ENCODE data around the gene UBQLN1. TPM values are rescaled to one million over a fixed set of nuclear protein-coding genes. Genes with fewer than 3 reads are reported as not detected.

Gene UBQLN1
- total and polyA plus RNA-seq, 7 experiments from 2014 or later, result 71.8 to 139 (median 111) TPM

GRCh38 chr9:83636813-83637212 is 70.9 kb downstream of the UBQLN1 start:
- DNase-seq, result no peak
- H3K36me3 ChIP-seq (ENCODE audit: control insufficient read depth in 2 of 3, insufficient read depth in 3 of 3, low read length in 3 of 3), result no peaks in the 10 kb centered on the region
- CTCF ChIA-PET, result interaction anchor here (2.3 kb wide), 1 partner anchor 13 kb away, joined by 10 read pairs; no protein-coding TSS in a partner anchor
- no peak overlapping the region for H3K4me3 Mint-ChIP-seq
- H3K27me3 Mint-ChIP-seq, result no peaks in the 10 kb centered on the region
- peaks cover 0 to 8% (median 0%) of the 10 kb centered on the region in 5 donors for H3K36me3 Mint-ChIP-seq
- intact Hi-C loops (cut with micrococcal nuclease), result no loop called here
- no peak for ATAC-seq
- no peaks in the 10 kb centered on the region for H3K9me3 Mint-ChIP-seq
- no peaks in the 10 kb centered on the region for H3K9me3 ChIP-seq (ENCODE audit: control insufficient read depth in 2 of 3, low read length in 3 of 3)
- H3K4me1 Mint-ChIP-seq, result peaks cover 0 to 4% (median 0%) of the 10 kb centered on the region in 7 donors
- H3K4me3 ChIP-seq (ENCODE audit: low read length), result no peak overlapping the region
- no peaks in the 10 kb centered on the region for H3K4me1 ChIP-seq (ENCODE audit: control insufficient read depth in 2 of 2, insufficient read depth in 2 of 2, low read length in 2 of 2)
- H3K27ac ChIP-seq (ENCODE audit: low read depth, low read length), result no peak overlapping the region
- no peaks in the 10 kb centered on the region for H3K27me3 ChIP-seq (ENCODE audit: control insufficient read depth in 2 of 2, insufficient read depth in 2 of 2, low read length in 2 of 2)
- peak overlapping the region in 1 of 9 donors; percentile 43 for H3K27ac Mint-ChIP-seq
- POLR2A ChIA-PET, result interaction anchor here (2.1 kb wide), 1 partner anchor 12 kb away, joined by 7 read pairs; no protein-coding TSS in a partner anchor

- ChIA-PET POLR2A (interaction anchor here (2.0 kb wide), 1 partner anchor 10 kb away, joined by 10 read pairs; the partner anchor contains the start of gene IDNK), CTCF (no interaction called here)
Measured at GRCh38 chr9:83633676-83634075, 74.1 kb downstream of the UBQLN1 start.

DNA sequence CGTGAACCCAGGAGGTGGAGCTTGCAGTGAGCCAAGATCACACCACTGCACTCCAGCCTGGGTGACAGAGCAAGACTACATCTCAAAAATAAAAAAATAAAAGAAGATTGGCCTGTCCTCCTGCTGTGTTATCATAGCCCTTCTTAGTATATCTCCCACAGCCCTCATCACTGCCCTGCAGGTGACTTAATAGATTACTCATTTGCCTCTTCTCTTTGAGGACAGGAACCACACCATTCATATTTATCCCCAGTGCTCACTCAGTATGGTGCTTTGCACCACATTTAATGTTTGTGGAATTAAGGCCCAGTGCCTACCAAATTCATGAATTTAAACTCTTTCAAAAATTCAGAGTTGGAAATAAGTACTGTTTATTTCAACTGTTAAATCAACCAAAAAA is 74.5 kb downstream of the UBQLN1 start:
- H3K4me1 ChIP-seq (ENCODE audit: control insufficient read depth in 2 of 2, insufficient read depth in 2 of 2, low read length in 2 of 2), result no peaks in the 10 kb centered on the region
- CTCF ChIA-PET, result no interaction called here
- POLR2A ChIA-PET, result interaction anchor here (2.0 kb wide), 1 partner anchor 10 kb away, joined by 10 read pairs; the partner anchor contains the start of gene IDNK
- Mint-ChIP-seq H3K4me1 (peaks cover 0 to 5% (median 3%) of the 10 kb centered on the region in 7 donors), H3K4me3 (no peak overlapping the region), H3K27me3 (no peaks in the 10 kb centered on the region), H3K9me3 (no peaks in the 10 kb centered on the region), H3K27ac (no peak overlapping the region), H3K36me3 (peaks cover 0 to 15% (median 3%) of the 10 kb centered on the region in 5 donors)
- H3K4me3 ChIP-seq (ENCODE audit: low read length), result no peak overlapping the region
- no peaks in the 10 kb centered on the region for H3K9me3 ChIP-seq (ENCODE audit: control insufficient read depth in 2 of 3, low read length in 3 of 3)
- H3K27ac ChIP-seq (ENCODE audit: low read depth, low read length), result no peak overlapping the region
- intact Hi-C loops (cut with micrococcal nuclease), result no loop called here
- DNase-seq (no peak), ATAC-seq (no peak)
- H3K36me3 ChIP-seq (ENCODE audit: control insufficient read depth in 2 of 3, insufficient read depth in 3 of 3, low read length in 3 of 3), result peaks cover 0 to 4% (median 4%) of the 10 kb centered on the region in 3 experiments
- no peaks in the 10 kb centered on the region for H3K27me3 ChIP-seq (ENCODE audit: control insufficient read depth in 2 of 2, insufficient read depth in 2 of 2, low read length in 2 of 2)

More at GRCh38 chr9:83633676-83634075, 74.1 kb downstream of the UBQLN1 start:
- H3K27ac ChIP-seq (ENCODE audit: low read depth, low read length), result no peak overlapping the region
- no peaks in the 10 kb centered on the region for H3K27me3 Mint-ChIP-seq
- intact Hi-C loops (cut with micrococcal nuclease), result no loop called here
- no peaks in the 10 kb centered on the region for H3K9me3 ChIP-seq (ENCODE audit: control insufficient read depth in 2 of 3, low read length in 3 of 3)
- H3K4me3 ChIP-seq (ENCODE audit: low read length), result no peak overlapping the region
- ATAC-seq, result no peak
- H3K36me3 Mint-ChIP-seq, result peaks cover 0 to 14% (median 3%) of the 10 kb centered on the region in 5 donors
- peaks cover 0 to 4% (median 4%) of the 10 kb centered on the region in 3 experiments for H3K36me3 ChIP-seq (ENCODE audit: control insufficient read depth in 2 of 3, insufficient read depth in 3 of 3, low read length in 3 of 3)
- H3K4me3 Mint-ChIP-seq, result no peak overlapping the region
- no peaks in the 10 kb centered on the region for H3K4me1 ChIP-seq (ENCODE audit: control insufficient read depth in 2 of 2, insufficient read depth in 2 of 2, low read length in 2 of 2)
- no peaks in the 10 kb centered on the region for H3K27me3 ChIP-seq (ENCODE audit: control insufficient read depth in 2 of 2, insufficient read depth in 2 of 2, low read length in 2 of 2)
- H3K9me3 Mint-ChIP-seq, result no peaks in the 10 kb centered on the region
- H3K4me1 Mint-ChIP-seq, result peaks cover 0 to 5% (median 3%) of the 10 kb centered on the region in 7 donors
- no peak for DNase-seq
- no peak overlapping the region for H3K27ac Mint-ChIP-seq

GRCh38 chr9:83630938-83631457 is 76.8 kb downstream of the UBQLN1 start:
- H3K36me3 Mint-ChIP-seq, result peaks cover 0 to 15% (median 3%) of the 10 kb centered on the region in 5 donors
- intact Hi-C loops (cut with micrococcal nuclease), result loop anchor here in 1 of 2 donors (1.0 kb wide), 1 partner anchor 8 kb away; the partner anchor contains the start of gene IDNK
- H3K9me3 Mint-ChIP-seq, result no peaks in the 10 kb centered on the region
- peaks cover 0 to 13% (median 5%) of the 10 kb centered on the region in 7 donors for H3K4me1 Mint-ChIP-seq
- DNase-seq (no peak), ATAC-seq (peak; percentile 14)
- ChIA-PET POLR2A (interaction anchor here (2.0 kb wide), 1 partner anchor 77 kb away, joined by 6 read pairs; the partner anchor contains the start of gene UBQLN1), CTCF (interaction anchor here (0.9 to 2.0 kb wide), 2 partner anchors 10 to 18 kb away, joined by 4 to 7 read pairs; no protein-coding TSS in a partner anchor)
- no peak overlapping the region for H3K4me3 Mint-ChIP-seq
- no peaks in the 10 kb centered on the region for H3K4me1 ChIP-seq (ENCODE audit: control insufficient read depth in 2 of 2, insufficient read depth in 2 of 2, low read length in 2 of 2)
- H3K27ac ChIP-seq (ENCODE audit: low read depth, low read length), result no peak overlapping the region
- no peaks in the 10 kb centered on the region for H3K27me3 ChIP-seq (ENCODE audit: control insufficient read depth in 2 of 2, insufficient read depth in 2 of 2, low read length in 2 of 2)
- H3K9me3 ChIP-seq (ENCODE audit: control insufficient read depth in 2 of 3, low read length in 3 of 3), result no peaks in the 10 kb centered on the region
- peaks cover 0 to 4% (median 4%) of the 10 kb centered on the region in 3 experiments for H3K36me3 ChIP-seq (ENCODE audit: control insufficient read depth in 2 of 3, insufficient read depth in 3 of 3, low read length in 3 of 3)
- H3K4me3 ChIP-seq (ENCODE audit: low read length), result no peak overlapping the region
- peak overlapping the region in 3 of 9 donors; percentile 39 to 52 (median 45) for H3K27ac Mint-ChIP-seq
- no peaks in the 10 kb centered on the region for H3K27me3 Mint-ChIP-seq

GRCh38 chr9:83629433-83630104 is 78.2 kb downstream of the UBQLN1 start:
- no peak overlapping the region for H3K4me3 Mint-ChIP-seq
- no peaks in the 10 kb centered on the region for H3K27me3 Mint-ChIP-seq
- H3K27ac Mint-ChIP-seq, result peak overlapping the region in 2 of 9 donors; percentile 6 to 68
- H3K4me1 Mint-ChIP-seq, result peaks cover 6 to 25% (median 13%) of the 10 kb centered on the region in 7 donors
- ATAC-seq (no peak), DNase-seq (no peak)
- Histone ChIP-seq H3K4me1 (ENCODE audit: control insufficient read depth in 2 of 2, insufficient read depth in 2 of 2, low read length in 2 of 2) (peaks cover 0 to 1% of the 10 kb centered on the region in 2 donors), H3K4me3 (ENCODE audit: low read length) (no peak overlapping the region), H3K36me3 (ENCODE audit: control insufficient read depth in 2 of 3, insufficient read depth in 3 of 3, low read length in 3 of 3) (peaks cover 0 to 4% (median 4%) of the 10 kb centered on the region in 3 experiments), H3K27ac (ENCODE audit: low read depth, low read length) (no peak overlapping the region), H3K27me3 (ENCODE audit: control insufficient read depth in 2 of 2, insufficient read depth in 2 of 2, low read length in 2 of 2) (no peaks in the 10 kb centered on the region), H3K9me3 (ENCODE audit: control insufficient read depth in 2 of 3, low read length in 3 of 3) (no peaks in the 10 kb centered on the region)
- POLR2A ChIA-PET, result no interaction called here
- intact Hi-C loops (cut with micrococcal nuclease), result loop anchor here in 1 of 2 donors (10.0 kb wide), 1 partner anchor 685 kb away; no protein-coding TSS in a partner anchor
- CTCF ChIA-PET, result interaction anchor here (0.7 kb wide), 1 partner anchor 8 kb away, joined by 3 read pairs; no protein-coding TSS in a partner anchor
- peaks cover 0 to 13% (median 3%) of the 10 kb centered on the region in 5 donors for H3K36me3 Mint-ChIP-seq
- no peaks in the 10 kb centered on the region for H3K9me3 Mint-ChIP-seq

- peaks cover 0 to 4% (median 4%) of the 10 kb centered on the region in 3 experiments for H3K36me3 ChIP-seq (ENCODE audit: control insufficient read depth in 2 of 3, insufficient read depth in 3 of 3, low read length in 3 of 3)
- Mint-ChIP-seq H3K36me3 (peaks cover 0 to 16% (median 3%) of the 10 kb centered on the region in 5 donors), H3K27me3 (no peaks in the 10 kb centered on the region), H3K27ac (peak overlapping the region in 1 of 9 donors; percentile 40), H3K9me3 (no peaks in the 10 kb centered on the region), H3K4me1 (peaks cover 16 to 35% (median 22%) of the 10 kb centered on the region in 7 donors), H3K4me3 (no peak overlapping the region)
- ChIA-PET CTCF (interaction anchor here (0.6 kb wide), 1 partner anchor 284 kb away, joined by 4 read pairs; no protein-coding TSS in a partner anchor), POLR2A (no interaction called here)
- no peak overlapping the region for H3K27ac ChIP-seq (ENCODE audit: low read depth, low read length)
- H3K4me3 ChIP-seq (ENCODE audit: low read length), result no peak overlapping the region
- H3K27me3 ChIP-seq (ENCODE audit: control insufficient read depth in 2 of 2, insufficient read depth in 2 of 2, low read length in 2 of 2), result no peaks in the 10 kb centered on the region
- DNase-seq (no peak), ATAC-seq (peak; percentile 49)
- H3K9me3 ChIP-seq (ENCODE audit: control insufficient read depth in 2 of 3, low read length in 3 of 3), result no peaks in the 10 kb centered on the region
- intact Hi-C loops (cut with micrococcal nuclease), result loop anchor here in 1 of 2 donors (10.0 kb wide), 1 partner anchor 686 kb away; no protein-coding TSS in a partner anchor
- peaks cover 8 to 11% of the 10 kb centered on the region in 2 donors for H3K4me1 ChIP-seq (ENCODE audit: control insufficient read depth in 2 of 2, insufficient read depth in 2 of 2, low read length in 2 of 2)
Measured at GRCh38 chr9:83628540-83628939, 79.2 kb downstream of the UBQLN1 start.

All from naive thymus-derived CD4-positive, alpha-beta T cell (primary cell).